Activated CD8-positive, alpha-beta memory T cell treated with anti-CD3 and anti-CD28 coated beads, Interleukin-2, amount 50 U/mL, for 1 hour (primary cell): ENCODE measurements around the gene FEZ2.

Experiments used
- DNase-seq: peaks from one replicate; pipeline ENCODE4 v3.0.0-alpha.2; 2020; ENCODE audit errors: extremely low read depth

Gene FEZ2

GRCh38 chr2:36587101-36587500, 10.9 kb downstream of the FEZ2 start:
- DNase-seq = no peak

- no peak for DNase-seq
Observed at GRCh38 chr2:36586672-36587071, 11.3 kb downstream of the FEZ2 start.

- DNase-seq = no peak
Observed at GRCh38 chr2:36584148-36584794, 13.7 kb downstream of the FEZ2 start.

GRCh38 chr2:36582951-36583350, 15.0 kb downstream of the FEZ2 start:
- DNase-seq = no peak

- DNase-seq = no peak
Observed at GRCh38 chr2:36582538-36582937, 15.4 kb downstream of the FEZ2 start.

- no peak for DNase-seq
Observed at GRCh38 chr2:36579297-36579664, 18.7 kb downstream of the FEZ2 start.

GRCh38 chr2:36578343-36579296, 19.3 kb downstream of the FEZ2 start:
- DNase-seq = no peak

- DNase-seq = no peak
Observed at GRCh38 chr2:36577884-36578283, 20.1 kb downstream of the FEZ2 start.

- no peak for DNase-seq
Observed at GRCh38 chr2:36574560-36574959, 23.4 kb downstream of the FEZ2 start.

GRCh38 chr2:36573165-36573564, 24.8 kb downstream of the FEZ2 start:
- DNase-seq = no peak

- no peak for DNase-seq
Observed at GRCh38 chr2:36572719-36573059, 25.3 kb downstream of the FEZ2 start.

GRCh38 chr2:36572054-36572718, 25.8 kb downstream of the FEZ2 start:
- DNase-seq = no peak

- no peak for DNase-seq
Observed at GRCh38 chr2:36570416-36570815, 27.6 kb downstream of the FEZ2 start.

- no peak for DNase-seq
Observed at GRCh38 chr2:36569267-36569856, 28.6 kb downstream of the FEZ2 start.

- no peak for DNase-seq
Observed at GRCh38 chr2:36568516-36569246, 29.3 kb downstream of the FEZ2 start.

GRCh38 chr2:36567711-36568408, 30.1 kb downstream of the FEZ2 start:
- DNase-seq = no peak

- DNase-seq = no peak
Observed at GRCh38 chr2:36566887-36567286, 31.1 kb downstream of the FEZ2 start.

- DNase-seq = no peak
Observed at GRCh38 chr2:36565712-36566111, 32.3 kb downstream of the FEZ2 start.

- DNase-seq = no peak
Observed at GRCh38 chr2:36564377-36564930, 33.5 kb downstream of the FEZ2 start.

GRCh38 chr2:36562973-36563532, 34.9 kb downstream of the FEZ2 start:
- DNase-seq = no peak
